Activated CD4-positive, alpha-beta T cell treated with anti-CD3 and anti-CD28 coated beads, Interleukin-2, amount 10 ng/mL, durations not matched to agents 7 days and 5 days (primary cell): ENCODE data around the gene PABPN1. TPM values are rescaled to one million over a fixed set of nuclear protein-coding genes. Genes with fewer than 3 reads are reported as not detected.

Experiments
- CTCF ChIA-PET: fragments of 350-600 bp; sonication (Branson Sonifier 250); formaldehyde crosslinking; loops from one replicate; lab custom pipeline; 2021; ENCODE audit warnings: antibody characterized with exemption; lab: Charles Lee
- POLR2A ChIA-PET: fragments of 350-600 bp; sonication (Branson Sonifier 250); formaldehyde crosslinking; loops from one replicate; lab custom pipeline; 2021; ENCODE audit warnings: antibody characterized with exemption; lab: Charles Lee
- DNase-seq: peaks from one replicate; pipeline ENCODE4 v3.0.0-alpha.2; 2020
- H3K27ac Mint-ChIP-seq: one replicate; pipeline ENCODE4 v1.8.0; 2021; ENCODE audit warnings: mild to moderate bottlenecking, moderate library complexity, mixed read lengths
- H3K27me3 Mint-ChIP-seq: one replicate; pipeline ENCODE4 v1.8.0; 2021; ENCODE audit warnings: mixed read lengths
- H3K36me3 Mint-ChIP-seq: one replicate; pipeline ENCODE4 v1.8.0; 2021; ENCODE audit warnings: low read depth, mixed read lengths
- H3K4me1 Mint-ChIP-seq: one replicate; pipeline ENCODE4 v1.8.0; 2021; ENCODE audit warnings: mixed read lengths
- H3K4me3 Mint-ChIP-seq: one replicate; pipeline ENCODE4 v1.8.0; 2021; ENCODE audit warnings: mild to moderate bottlenecking, moderate library complexity, mixed read lengths
- H3K9me3 Mint-ChIP-seq: one replicate; pipeline ENCODE4 v1.8.0; 2021; ENCODE audit warnings: mixed read lengths
- total RNA-seq, 2 experiments: library from RNA; stranded (reverse); gene quantifications; one replicate each; pipeline ENCODE4 v1.2.3, GENCODE V29; 2021

Gene PABPN1
- total RNA-seq, 2 experiments from 2014 or later, result 203 to 208 TPM

DNA sequence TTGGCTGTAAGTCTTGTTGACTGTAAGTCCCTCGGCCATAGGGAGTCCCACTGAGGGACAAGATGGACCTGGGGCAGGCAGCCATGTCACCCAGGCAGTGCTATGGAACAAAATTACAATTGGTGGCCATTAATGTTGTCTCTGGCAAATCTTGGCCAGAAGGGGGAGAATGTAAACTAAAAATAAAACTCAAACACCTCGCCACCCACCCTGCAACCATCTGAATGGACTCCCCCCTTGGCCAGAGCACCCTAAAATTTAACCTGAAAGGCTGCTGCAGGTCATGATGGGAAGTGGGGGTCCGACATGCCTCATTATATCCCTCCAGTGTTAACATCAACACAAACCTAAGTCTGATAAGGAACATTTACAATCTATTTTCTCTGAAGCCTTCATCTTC lies 23.2 kb downstream of the PABPN1 start:
- ChIA-PET CTCF (interaction anchor here (0.9 kb wide), 1 partner anchor 33 kb away, joined by 3 read pairs; no protein-coding TSS in a partner anchor), POLR2A (no interaction called here)
- no peak for DNase-seq
- Mint-ChIP-seq H3K36me3 (no peaks in the 10 kb centered on the region), H3K27me3 (peaks cover 7% of the 10 kb centered on the region), H3K4me1 (no peaks in the 10 kb centered on the region), H3K27ac (no peak overlapping the region), H3K4me3 (no peak overlapping the region), H3K9me3 (no peaks in the 10 kb centered on the region)

- DNase-seq, result no peak
- Mint-ChIP-seq H3K36me3 (no peaks in the 10 kb centered on the region), H3K27ac (no peak overlapping the region), H3K27me3 (peaks cover 12% of the 10 kb centered on the region), H3K4me3 (no peak overlapping the region), H3K9me3 (no peaks in the 10 kb centered on the region), H3K4me1 (peaks cover 2% of the 10 kb centered on the region)
- ChIA-PET POLR2A (interaction anchor here (0.6 kb wide), 1 partner anchor 209 kb away, joined by 3 read pairs; no protein-coding TSS in a partner anchor), CTCF (interaction anchor here (0.6 to 1.8 kb wide), 7 partner anchors 9 to 1829 kb away, joined by 3 to 4 read pairs (median 3); partner anchors contain the start of gene PPP1R3E)
Observed at GRCh38 chr14:23345987-23346692, 24.9 kb downstream of the PABPN1 start.

DNA sequence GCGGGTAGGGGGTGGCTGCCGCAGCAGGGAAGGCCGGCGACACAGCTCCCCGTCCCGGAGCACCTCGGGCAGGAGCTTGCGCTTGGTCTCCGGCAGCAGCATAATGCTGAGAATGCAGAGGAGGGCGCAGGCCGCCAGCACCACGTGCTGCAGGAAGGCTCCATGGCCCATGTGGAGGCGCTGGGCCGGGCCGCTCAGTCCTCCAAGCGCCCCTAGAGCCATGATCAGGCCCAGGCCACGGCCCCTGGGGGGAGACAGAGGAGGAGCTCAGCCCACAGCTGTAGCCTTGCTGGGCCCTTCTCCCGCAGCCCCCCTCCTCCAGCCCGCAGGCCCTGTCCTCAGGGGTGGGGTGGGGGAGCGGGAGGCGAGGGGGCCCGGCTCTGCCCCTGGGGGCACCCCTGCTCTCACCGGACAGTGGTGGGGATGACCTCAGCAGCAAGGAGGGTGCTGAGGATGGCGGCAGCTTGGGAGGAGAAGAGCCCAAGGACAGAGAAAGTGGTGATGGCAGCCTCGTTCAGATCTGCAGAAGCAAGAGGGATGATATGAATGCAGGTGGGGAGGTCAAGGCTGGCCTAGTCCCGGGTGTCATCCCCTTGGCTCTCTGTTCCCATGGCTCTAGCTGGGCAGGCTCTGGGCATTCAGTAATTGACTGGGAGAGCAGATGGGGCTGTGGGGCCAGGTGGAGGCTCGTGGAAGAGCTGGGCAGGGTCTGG lies 25.6 kb downstream of the PABPN1 start:
- H3K4me3 Mint-ChIP-seq, result no peak overlapping the region
- H3K27me3 Mint-ChIP-seq, result peaks cover 15% of the 10 kb centered on the region
- no peak overlapping the region for H3K27ac Mint-ChIP-seq
- ChIA-PET CTCF (interaction anchor here (0.6 to 1.8 kb wide), 5 partner anchors 11 to 1829 kb away, joined by 3 to 7 read pairs (median 3); no protein-coding TSS in a partner anchor), POLR2A (no interaction called here)
- no peaks in the 10 kb centered on the region for H3K36me3 Mint-ChIP-seq
- no peak for DNase-seq
- H3K9me3 Mint-ChIP-seq, result no peaks in the 10 kb centered on the region
- peaks cover 4% of the 10 kb centered on the region for H3K4me1 Mint-ChIP-seq

- ChIA-PET POLR2A (no interaction called here), CTCF (interaction anchor here (1.1 kb wide), 2 partner anchors 20 to 32 kb away, joined by 3 to 7 read pairs; no protein-coding TSS in a partner anchor)
- Mint-ChIP-seq H3K27ac (no peak overlapping the region), H3K9me3 (no peaks in the 10 kb centered on the region), H3K4me1 (peaks cover 4% of the 10 kb centered on the region), H3K4me3 (no peak overlapping the region), H3K27me3 (peaks cover 15% of the 10 kb centered on the region), H3K36me3 (no peaks in the 10 kb centered on the region)
- no peak for DNase-seq
Observed at GRCh38 chr14:23347406-23348296, 26.4 kb downstream of the PABPN1 start.

DNA sequence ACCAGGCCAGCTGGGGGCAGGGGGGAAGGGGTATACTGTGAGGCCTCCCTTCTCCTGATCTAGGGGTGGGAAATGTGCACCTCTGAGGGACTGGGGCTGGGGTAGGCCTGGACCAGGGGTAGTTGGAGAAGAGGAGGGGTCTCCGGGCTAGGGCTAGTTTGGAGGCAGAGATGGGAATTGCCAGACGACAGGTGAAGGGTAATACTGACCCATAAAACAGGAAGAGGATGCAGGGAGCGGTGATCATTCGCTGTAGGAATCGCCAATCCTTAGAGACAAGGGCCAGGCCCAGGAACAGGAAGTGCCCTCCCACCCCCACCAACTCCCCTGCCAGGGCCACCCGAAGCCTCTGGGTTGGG lies 27.0 kb downstream of the PABPN1 start:
- H3K4me3 Mint-ChIP-seq, result no peak overlapping the region
- H3K36me3 Mint-ChIP-seq, result no peaks in the 10 kb centered on the region
- peaks cover 9% of the 10 kb centered on the region for H3K4me1 Mint-ChIP-seq
- H3K9me3 Mint-ChIP-seq, result no peaks in the 10 kb centered on the region
- H3K27ac Mint-ChIP-seq, result no peak overlapping the region
- H3K27me3 Mint-ChIP-seq, result peaks cover 21% of the 10 kb centered on the region
- no peak for DNase-seq
- POLR2A ChIA-PET, result no interaction called here
- CTCF ChIA-PET, result interaction anchor here (1.1 kb wide), 1 partner anchor 32 kb away, joined by 7 read pairs; no protein-coding TSS in a partner anchor

DNA sequence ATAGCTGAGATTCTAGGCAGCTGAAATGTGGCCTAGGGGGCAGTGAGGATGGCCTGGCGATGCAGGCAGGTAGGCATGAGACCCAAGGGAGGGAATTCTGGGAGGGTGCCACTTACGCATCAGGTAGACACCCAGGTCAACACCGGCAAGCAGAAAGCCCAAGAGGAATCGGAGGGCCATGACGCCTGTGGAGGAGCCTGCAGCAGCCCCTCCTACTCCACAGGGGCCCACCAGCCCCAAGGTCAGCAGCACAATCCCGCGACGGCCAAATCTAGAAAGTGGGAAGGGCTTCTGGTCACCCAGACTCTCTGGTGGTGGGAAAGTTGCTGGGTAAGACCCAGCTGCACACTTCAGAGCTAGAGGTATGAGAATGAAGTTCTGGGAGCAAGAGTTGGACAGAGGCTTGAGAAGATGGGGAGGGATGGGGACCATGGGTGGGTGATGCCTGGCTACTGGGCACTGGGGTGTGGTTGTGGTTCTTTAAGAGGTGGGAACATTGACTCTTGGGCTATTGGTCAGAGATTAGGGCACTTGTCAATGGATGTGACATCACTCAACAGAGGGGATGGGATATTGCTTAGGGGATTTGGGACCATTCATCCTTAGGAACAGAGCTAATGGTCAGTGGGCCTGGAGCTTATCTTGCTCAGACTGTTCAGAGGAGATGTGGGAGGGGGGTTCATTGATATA lies 28.0 kb downstream of the PABPN1 start:
- POLR2A ChIA-PET, result no interaction called here
- H3K4me1 Mint-ChIP-seq, result peaks cover 9% of the 10 kb centered on the region
- CTCF ChIA-PET, result no interaction called here

DNA sequence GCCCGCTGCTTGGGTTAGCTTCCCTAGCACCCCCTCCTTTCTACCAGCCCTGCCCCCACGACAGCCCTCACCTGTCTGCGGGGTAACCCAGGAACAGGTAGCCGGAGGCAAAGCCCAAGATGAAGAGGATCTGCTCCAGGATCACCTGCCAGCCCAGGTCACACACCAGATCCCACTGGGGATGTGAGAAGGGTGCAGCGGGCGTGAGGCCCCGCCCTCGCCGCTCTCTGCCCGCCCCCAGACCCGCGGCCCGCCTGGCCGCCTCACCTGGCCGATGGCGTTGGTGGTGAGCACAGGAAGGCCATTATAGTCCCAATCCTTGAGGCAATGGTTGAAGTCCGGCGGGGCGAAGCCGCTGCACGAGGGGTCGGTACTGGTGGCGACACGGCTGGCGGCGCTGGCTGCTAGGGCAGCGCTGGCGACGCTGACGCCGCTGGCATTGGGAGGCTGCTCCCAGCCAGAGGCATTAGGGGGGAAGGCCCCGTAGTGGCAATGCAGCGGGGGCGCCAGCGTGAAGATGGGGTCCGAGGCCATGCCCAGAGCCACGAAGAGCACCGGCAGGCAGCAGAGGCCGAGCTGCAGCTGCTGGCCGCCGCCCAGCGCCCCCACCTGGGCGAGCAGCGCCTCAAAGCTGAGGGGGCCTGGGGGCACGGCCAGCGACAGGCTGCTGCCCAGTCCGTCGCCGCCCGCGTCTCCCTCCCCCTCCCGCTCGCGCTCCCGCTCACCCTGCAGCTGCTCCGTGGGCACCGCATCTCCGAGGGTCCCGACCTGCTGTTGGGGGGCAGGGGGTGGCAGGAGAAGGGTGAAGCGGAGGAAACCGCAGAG lies 30.6 kb downstream of the PABPN1 start:
- DNase-seq, result no peak
- Mint-ChIP-seq H3K9me3 (no peaks in the 10 kb centered on the region), H3K27ac (no peak overlapping the region), H3K27me3 (peaks cover 41% of the 10 kb centered on the region), H3K4me3 (peak overlapping the region; percentile 66), H3K4me1 (peaks cover 9% of the 10 kb centered on the region), H3K36me3 (no peaks in the 10 kb centered on the region)
- ChIA-PET POLR2A (no interaction called here), CTCF (interaction anchor here (0.6 to 1.2 kb wide), 3 partner anchors 41 to 763 kb away, joined by 3 read pairs; no protein-coding TSS in a partner anchor)

More for the DNA sequence above, 28.0 kb downstream of the PABPN1 start:
- Mint-ChIP-seq H3K27ac (no peak overlapping the region), H3K9me3 (no peaks in the 10 kb centered on the region), H3K36me3 (no peaks in the 10 kb centered on the region), H3K4me3 (no peak overlapping the region), H3K27me3 (peaks cover 29% of the 10 kb centered on the region)
- DNase-seq, result no peak

DNA sequence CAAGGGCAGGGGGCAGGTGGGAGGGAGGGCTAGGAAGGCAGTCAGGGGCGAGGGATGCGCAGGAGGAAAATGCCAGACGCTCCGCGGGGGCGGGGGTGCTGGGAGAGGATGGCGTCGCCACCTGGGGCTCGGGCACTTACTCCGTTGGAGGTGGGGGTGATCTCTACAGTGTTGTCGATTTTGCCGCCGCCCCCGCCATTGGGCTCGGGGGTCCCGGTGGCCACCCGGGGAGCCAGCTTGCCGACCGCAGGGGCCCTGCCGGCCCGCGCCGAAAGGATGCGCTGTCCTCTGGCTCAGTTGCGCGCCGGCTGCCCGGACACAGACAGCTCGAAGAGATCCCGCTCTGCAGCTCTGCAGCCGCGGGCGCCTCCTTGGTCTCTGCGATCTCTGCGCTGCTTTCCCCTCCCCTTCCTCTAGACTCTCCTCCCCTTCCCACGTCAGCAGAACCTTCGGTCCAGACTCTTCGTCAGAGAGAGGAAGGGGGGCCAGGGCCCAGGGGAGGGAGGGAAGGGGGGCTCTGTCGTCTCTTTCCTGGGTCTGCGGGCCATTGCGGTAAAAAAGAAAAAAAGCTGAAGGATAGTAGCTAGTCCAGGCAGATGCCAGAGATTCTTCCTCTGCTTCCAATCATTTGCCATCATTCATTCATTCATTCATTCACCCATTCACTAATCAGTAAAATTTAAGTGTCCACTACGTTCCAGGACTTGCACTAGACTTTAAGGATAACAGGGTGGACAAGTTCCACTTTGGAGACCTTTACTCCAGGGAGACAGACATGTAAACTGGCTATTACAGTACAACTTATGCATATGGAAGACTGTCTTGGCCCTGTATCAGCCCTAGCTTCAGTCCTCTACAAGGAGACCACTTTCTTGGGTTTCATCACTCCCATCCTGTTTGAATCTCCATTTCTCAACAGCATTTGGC lies 31.5 kb downstream of the PABPN1 start, which contains the start of gene SLC22A17:
SLC22A17 (minus strand) TSS at position 382 of the 927 bp plus-strand sequence.
- peaks cover 41% of the 10 kb centered on the region for H3K27me3 Mint-ChIP-seq
- H3K4me1 Mint-ChIP-seq, result peaks cover 9% of the 10 kb centered on the region
- peak within 1 kb of the TSS; percentile 66 for H3K4me3 Mint-ChIP-seq
- ChIA-PET CTCF (interaction anchor here (0.6 to 2.4 kb wide), 8 partner anchors 9 to 763 kb away, joined by 3 to 8 read pairs (median 3); no protein-coding TSS in a partner anchor), POLR2A (no interaction called here)
- H3K9me3 Mint-ChIP-seq, result no peaks in the 10 kb centered on the region
- peak; percentile 53 for DNase-seq
- no peaks in the 10 kb centered on the region for H3K36me3 Mint-ChIP-seq
- H3K27ac Mint-ChIP-seq, result no peak within 1 kb of the TSS

DNA sequence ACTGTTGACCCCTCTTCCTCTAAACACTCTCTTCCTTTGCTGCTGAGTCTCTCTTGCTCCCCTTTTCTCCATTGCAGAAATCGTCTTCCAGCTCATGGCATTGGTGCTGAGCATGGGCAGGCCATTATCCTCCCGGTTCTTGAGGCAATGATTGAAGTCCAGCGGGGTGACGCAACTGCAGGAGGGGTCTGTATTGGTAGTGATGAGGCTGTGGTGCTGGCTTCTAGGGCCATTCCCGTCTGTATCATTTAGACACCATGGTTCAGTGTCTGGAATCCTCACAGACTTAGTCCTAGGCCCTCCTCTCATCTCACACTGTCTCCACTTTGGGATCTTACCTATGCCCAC lies 32.1 kb downstream of the PABPN1 start:
- Mint-ChIP-seq H3K9me3 (no peaks in the 10 kb centered on the region), H3K27ac (no peak overlapping the region), H3K36me3 (no peaks in the 10 kb centered on the region), H3K4me1 (peaks cover 9% of the 10 kb centered on the region), H3K27me3 (peaks cover 41% of the 10 kb centered on the region), H3K4me3 (peak overlapping the region; percentile 66)
- CTCF ChIA-PET, result interaction anchor here (0.8 to 2.4 kb wide), 6 partner anchors 8 to 126 kb away, joined by 3 to 8 read pairs (median 4); no protein-coding TSS in a partner anchor
- DNase-seq, result no peak
- POLR2A ChIA-PET, result no interaction called here

GRCh38 chr14:23354990-23355389 lies 33.7 kb downstream of the PABPN1 start:
- ChIA-PET CTCF (interaction anchor here (1.0 to 2.4 kb wide), 2 partner anchors 9 to 25 kb away, joined by 4 to 8 read pairs; no protein-coding TSS in a partner anchor), POLR2A (no interaction called here)
- Mint-ChIP-seq H3K27ac (no peak overlapping the region), H3K27me3 (peaks cover 41% of the 10 kb centered on the region), H3K4me3 (no peak overlapping the region), H3K36me3 (no peaks in the 10 kb centered on the region), H3K4me1 (peaks cover 9% of the 10 kb centered on the region), H3K9me3 (no peaks in the 10 kb centered on the region)
- DNase-seq, result no peak
